Measurements from ENCODE around the gene ABHD14A.

ABHD14A gene

DNA sequence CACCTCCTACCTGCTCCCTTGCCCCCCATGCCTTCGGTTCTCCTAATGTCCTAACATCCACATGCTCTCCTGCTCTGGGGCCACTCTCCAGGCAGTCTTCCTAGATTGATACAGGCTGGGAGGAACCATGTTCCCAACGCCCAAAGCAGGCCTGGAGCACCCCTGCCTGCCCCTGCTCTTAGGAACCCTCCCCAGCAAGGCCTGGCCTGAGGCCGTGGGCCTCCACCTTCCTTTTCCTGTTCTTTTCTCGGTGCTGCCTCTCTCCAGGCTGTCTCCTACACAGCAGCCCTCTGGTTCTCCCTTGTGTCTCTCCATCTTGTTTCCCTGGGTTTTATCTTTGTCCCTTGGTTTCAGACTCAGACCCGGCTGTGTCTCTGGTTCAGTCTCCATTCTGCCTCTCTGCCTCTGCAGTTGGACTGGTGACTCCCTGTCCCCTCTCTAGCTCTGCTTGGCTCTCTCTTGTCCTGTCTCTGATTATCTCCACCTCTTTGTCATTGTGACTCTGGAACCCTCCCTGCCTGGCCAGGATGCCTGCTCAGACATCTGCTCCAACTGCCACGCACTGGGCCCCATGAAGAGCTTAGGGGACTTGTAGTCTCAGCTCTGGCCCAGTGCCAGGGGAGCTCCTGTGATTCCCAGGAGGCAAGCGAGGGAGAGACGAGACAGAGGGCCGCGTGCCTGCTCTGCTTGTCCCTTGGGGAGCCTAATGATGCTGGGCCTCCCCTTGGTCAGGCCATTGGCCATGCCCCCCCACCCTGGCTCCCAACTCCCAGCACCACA is 46.8 kb downstream of the ABHD14A start:
- peak; percentile 37 for DNase-seq

DNA sequence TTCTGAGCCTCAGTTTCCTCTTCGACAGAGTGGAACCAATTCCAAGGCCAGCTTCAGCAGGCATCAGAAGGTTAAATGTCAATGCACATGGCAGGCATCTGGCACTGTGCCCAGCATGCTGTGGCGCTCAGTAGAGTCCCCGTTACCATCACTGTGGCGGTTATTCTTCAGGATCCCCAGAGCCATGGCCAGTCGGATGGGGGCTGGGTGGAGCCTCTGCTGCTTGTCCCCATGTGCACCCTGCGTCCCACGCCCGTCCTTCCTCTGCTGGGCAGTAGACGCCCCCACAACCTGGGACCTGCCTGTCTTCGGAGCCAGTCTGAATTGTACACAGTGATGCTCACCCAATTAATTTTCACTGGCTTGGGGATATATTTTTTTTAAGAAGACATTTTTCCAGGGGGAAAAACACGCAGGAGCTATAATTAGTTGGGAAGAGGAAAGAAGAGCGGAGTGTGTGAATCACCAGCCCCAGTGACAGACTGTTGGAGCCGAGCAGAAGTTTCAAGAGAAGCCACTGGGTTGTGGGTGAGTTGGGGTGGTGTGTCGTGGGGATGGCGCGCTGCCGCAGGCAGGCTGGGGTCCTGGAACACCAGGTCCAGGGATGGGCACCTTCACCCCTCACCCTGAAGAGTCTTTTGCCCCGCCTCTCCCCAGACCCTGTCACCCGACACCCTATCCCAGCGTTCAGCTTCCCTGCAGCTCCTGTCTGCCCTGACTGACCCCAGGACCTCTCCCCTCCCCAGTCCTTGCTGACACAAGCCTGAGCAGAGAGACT is 47.6 kb downstream of the ABHD14A start:
- no peak for DNase-seq

DNA sequence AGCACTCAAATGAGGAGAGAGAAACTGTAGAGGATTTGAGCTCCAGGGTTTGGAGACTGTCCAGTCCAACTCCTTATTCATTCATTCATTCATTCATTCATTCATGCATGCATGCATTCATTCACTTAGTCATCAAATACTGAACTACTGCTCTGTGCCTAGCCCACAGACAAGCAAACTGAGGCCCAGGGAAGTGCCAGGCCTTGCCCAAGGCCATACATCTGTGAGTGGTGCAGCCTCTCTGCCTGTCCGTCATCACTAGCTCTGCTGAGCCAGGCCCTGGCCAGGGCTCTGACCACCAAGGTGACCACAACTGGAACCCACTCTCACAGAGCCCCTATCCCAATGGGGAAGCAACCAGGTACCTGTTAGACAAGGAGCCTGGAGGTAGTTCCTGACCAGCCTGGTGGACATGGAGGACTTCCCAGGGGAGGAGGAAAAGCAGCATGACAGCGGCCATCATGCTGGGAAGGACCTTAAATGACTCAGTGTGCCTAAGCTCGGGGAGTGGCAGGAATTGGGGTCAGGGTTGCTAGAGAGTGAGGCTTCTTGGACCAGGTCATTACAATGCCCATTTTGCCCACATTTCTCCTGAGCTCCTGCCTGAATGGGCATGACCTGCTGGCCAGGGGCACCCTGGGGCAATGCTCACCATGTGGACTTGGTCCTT is 48.4 kb downstream of the ABHD14A start:
- no peak for DNase-seq

DNA sequence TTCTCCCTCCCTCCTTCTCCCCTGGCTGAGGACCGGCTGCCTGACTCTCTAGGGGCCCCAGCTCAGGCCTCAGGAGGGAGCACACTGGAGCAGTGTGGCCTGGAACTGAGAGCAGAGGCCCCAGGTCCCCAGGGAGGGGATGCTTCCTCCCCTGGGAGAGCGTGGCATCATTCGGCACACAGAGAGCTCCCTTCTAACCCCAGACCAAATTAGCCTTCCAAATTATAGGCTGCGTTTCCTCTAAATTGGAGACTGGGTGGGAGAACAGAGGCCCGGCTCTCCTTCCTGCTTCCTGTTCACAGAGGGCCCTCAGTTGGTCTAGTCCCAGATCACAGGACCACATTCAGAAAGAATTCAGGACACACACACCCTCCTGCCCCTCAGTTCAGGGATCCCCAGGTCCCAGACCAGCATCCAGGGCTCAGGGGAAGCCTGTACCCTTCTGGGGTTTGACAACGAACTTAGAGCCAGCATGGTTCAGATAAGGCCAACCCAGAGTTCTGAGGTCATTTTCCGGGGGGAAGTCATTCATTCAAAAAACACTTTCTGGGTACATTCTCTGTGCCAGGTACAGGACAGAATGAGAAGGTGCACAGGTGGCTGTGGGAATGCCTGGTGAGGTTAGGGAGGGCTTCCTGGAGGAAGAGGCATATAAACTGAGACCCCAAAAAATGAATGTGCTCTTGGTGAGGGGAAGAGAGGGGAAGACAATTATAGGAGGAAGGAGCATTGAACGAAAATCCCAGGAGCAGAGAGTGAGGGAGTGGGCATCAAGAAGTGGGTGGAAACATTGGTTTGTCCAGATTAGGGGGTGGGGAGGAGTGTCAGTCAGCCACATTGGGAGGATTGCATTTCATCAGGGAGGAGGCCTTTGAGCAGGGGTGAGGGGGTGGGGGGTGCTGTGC is 49.2 kb downstream of the ABHD14A start:
- DNase-seq: no peak

DNA sequence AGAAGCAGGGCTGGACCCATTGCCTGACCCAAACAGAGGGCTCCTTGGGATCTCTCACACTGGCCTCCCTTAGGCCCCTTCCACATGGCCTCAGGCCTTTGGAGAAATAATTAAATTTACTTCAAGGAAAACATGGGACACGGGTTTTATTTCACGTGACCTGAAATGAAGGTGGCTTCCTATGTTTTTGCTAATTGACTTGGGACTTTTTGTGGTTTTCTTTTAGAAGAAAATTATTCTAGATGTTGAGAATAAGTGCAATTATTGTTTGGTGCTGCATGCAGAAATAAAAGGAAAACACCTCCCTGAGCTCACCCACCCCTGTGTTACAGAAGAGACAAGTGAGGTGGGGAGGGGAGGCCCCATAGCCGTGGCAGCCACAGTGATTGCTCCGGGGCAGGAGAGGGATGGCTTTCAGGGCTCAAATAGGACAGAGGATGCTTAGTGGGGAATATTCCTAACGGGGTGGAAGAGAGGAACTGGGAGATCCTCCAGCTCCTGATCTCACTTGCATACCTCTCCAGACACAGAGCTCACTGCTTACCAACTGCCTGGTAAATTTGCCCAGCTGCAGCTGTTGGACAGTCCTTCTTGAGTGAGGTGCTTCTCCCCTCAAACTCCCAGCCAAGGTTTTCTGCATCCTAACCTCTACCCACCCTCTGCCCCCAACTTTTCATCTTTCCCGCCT is 50.0 kb downstream of the ABHD14A start:
- DNase-seq: no peak

DNA sequence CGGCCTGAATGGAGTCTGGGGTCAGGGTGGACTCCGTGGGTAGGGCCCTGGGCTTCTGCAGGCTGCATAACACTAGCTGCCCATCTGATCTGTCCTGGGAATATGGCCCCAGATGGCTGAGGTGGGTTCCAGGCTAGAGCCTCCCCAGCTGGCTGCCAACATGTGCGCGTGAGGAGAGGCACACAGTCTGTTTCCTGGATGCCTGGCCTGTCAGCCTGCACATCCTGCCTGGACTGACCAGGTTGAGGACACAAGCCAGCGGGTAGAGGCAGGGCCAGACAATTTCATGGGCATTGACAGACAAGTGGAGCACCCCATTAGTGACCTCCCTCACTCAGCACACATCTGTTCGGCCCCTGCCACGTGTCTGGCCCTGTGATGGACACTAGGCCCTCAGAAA is 50.6 kb downstream of the ABHD14A start:
- no peak for DNase-seq

DNA sequence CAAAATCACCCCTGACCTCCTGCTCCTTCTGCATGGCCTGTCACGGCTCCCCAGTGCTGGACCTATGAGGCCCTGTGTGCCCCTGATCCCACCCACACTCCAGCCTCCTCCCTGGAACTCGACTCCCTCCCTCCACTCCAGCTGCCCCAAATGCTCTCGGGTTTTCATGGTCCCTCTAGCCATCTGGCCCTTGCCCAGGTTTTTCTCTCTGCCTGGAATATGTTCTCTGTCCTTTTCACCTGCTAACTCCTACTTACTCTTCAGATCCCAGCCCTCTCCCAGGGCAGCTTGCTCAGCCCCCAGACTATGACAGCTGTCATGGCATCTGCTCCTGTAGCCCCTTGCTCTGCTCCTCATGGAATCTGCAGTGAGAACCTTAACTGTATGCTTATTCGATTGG is 51.2 kb downstream of the ABHD14A start:
- DNase-seq: no peak

DNA sequence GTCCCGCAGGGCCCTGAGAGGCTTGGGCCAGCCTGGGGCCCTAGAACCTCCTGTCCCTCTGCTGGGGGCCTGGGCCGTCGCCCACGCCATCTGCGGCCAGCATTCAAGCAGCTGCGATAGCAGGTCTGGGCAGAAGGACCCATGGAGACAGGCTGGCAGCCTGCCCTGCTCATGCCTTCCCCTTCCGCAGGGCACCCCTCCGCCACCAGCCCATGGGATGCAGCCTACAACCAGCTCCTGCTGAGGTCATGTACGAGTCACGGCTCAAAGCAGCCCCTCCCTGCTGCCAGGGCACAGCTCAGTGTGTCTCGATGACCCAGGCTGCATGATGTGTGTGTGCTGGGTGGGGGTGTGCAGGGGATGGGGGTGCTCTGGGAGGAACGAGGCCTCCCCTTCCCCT is 53.7 kb downstream of the ABHD14A start:
- DNase-seq: no peak

DNA sequence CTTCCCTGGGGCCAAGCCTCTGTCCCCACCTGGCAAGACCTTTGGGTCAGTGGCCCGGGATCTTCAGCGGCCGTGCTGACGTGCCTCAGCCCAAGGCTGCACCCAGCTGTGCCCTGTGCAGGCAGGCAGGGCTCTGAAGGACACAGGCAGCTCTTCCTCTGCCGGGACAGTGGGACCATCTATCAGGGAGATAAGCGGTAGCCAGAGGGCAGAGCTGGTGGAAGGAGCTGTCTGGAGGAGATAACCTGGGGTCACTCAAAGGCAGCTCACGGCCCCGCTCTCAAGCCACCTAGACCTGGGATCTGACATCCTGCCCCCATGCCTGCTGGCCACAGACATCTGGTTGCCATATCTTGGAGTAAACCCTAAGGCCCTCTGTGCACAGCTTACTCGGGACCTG is 54.2 kb downstream of the ABHD14A start:
- no peak for DNase-seq

DNA sequence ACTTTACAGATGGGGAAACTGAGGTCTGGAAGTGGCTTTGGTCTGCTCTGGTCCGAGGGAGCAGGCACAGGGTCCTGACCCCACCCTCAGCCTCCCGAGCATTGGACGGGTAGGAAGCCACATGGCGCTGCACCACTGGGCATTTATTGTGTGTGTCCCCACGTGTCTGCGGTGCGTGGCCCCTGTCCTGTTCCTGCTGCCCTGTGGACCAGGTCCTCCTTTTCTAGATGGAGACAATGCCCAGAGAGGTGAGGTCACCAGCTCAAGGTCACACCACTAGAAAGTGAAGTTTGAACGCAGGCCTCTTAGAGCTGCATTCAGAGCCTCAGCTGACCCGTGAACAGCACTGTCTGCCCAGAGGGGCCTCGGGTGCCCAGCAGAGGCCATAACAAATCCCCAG is 54.7 kb downstream of the ABHD14A start:
- DNase-seq: no peak

All from NCI-H1092 (cell line).